ENCODE measurements around the gene C1RL.

GRCh38 chr12:7101694-7102131 lies 7.3 kb downstream of the C1RL start:
- TF ChIP-seq CTCF (conservative IDR thresholded peaks at IDR 0.05; ENCODE audit: low read depth, low read length) (no peak), RAD21 (IDR thresholded peaks at IDR 0.05; ENCODE audit: low read length) (no peak)

Measured in IMR-90 (cell line).